CD4-positive, CD25-positive, alpha-beta regulatory T cell (primary cell): ENCODE results near the gene SPTY2D1. TPM values are rescaled to one million over a fixed set of nuclear protein-coding genes. Genes with fewer than 3 reads are reported as not detected.

Experiments used
- ATAC-seq, 2 donors: fragments of 150-1000 bp; cut with Tn5 transposase; one replicate each; pipeline ENCODE4 v1.10.0; 2021; ENCODE audit warnings: low read depth in 2 of 2, moderate number of reproducible peaks in 2 of 2, moderate library complexity in 1 of 2
- DNase-seq, 3 donors: peaks; one replicate each; pipeline versions ENCODE4 v3.0.0 to v3.0.0-alpha.2; 2012 to 2022; ENCODE audit warnings: mixed read lengths in 1 of 3
- H3K27ac ChIP-seq: one replicate; pipeline ENCODE4 v1.7.0; 2013; ENCODE audit warnings: mild to moderate bottlenecking, low read length; ENCODE audit not compliant: insufficient read depth, poor library complexity, severe bottlenecking
- H3K27me3 ChIP-seq: one replicate; pipeline ENCODE4 v1.7.0; 2013; ENCODE audit warnings: low read length; ENCODE audit not compliant: control insufficient read depth, insufficient read depth
- H3K36me3 ChIP-seq: one replicate; pipeline ENCODE4 v1.7.0; 2013; ENCODE audit warnings: mild to moderate bottlenecking, low read length, moderate library complexity; ENCODE audit not compliant: control insufficient read depth, insufficient read depth
- H3K4me1 ChIP-seq: 2 replicates; pipeline ENCODE4 v1.7.0; 2013; ENCODE audit warnings: mild to moderate bottlenecking, low read length; ENCODE audit not compliant: insufficient read depth, control insufficient read depth, poor library complexity, severe bottlenecking
- H3K4me3 ChIP-seq: one replicate; pipeline ENCODE4 v1.7.0; 2013; ENCODE audit warnings: low read depth, mild to moderate bottlenecking, low read length, moderate library complexity
- H3K9me3 ChIP-seq, 2 experiments: 1 replicate in 1 of 2; 2 replicates in 1 of 2; pipeline ENCODE4 v1.7.0; 2013; ENCODE audit warnings: low read length in 2 of 2, mild to moderate bottlenecking in 1 of 2, moderate library complexity in 1 of 2; ENCODE audit not compliant: control insufficient read depth in 2 of 2
- H3K27ac Mint-ChIP-seq, 3 donors: one replicate each; pipeline ENCODE4 v1.8.0; 2020 to 2022; ENCODE audit warnings: mild to moderate bottlenecking in 3 of 3, mixed read lengths in 3 of 3, moderate library complexity in 2 of 3
- H3K27me3 Mint-ChIP-seq: one replicate; pipeline ENCODE4 v1.8.0; 2022; ENCODE audit warnings: mild to moderate bottlenecking, mixed read lengths
- H3K36me3 Mint-ChIP-seq: one replicate; pipeline ENCODE4 v1.8.0; 2020; ENCODE audit warnings: mixed read lengths
- H3K4me1 Mint-ChIP-seq, 4 donors: one replicate each; pipeline ENCODE4 v1.8.0; 2020 to 2022; ENCODE audit warnings: mixed read lengths in 4 of 4, mild to moderate bottlenecking in 1 of 4
- H3K4me3 Mint-ChIP-seq, 4 donors: one replicate each; pipeline ENCODE4 v1.8.0; 2020 to 2022; ENCODE audit warnings: mild to moderate bottlenecking in 4 of 4, mixed read lengths in 4 of 4, moderate library complexity in 3 of 4
- H3K9me3 Mint-ChIP-seq, 7 donors: one replicate each; pipeline ENCODE4 v1.8.0; 2020 to 2022; ENCODE audit warnings: mixed read lengths in 7 of 7, mild to moderate bottlenecking in 3 of 7, moderate library complexity in 2 of 7
- polyA plus RNA-seq, 4 donors: library from polyadenylated mRNA; unstranded; fragments of 300-500 nt; fragmentation: Illumina TruSeq; gene quantifications; one replicate each; pipeline ENCODE4 v1.2.3, GENCODE V29; 2021
- total RNA-seq: library from RNA; stranded (reverse); gene quantifications from one replicate; pipeline ENCODE4 v1.2.3, GENCODE V29; 2022

The SPTY2D1 gene
- total and polyA plus RNA-seq, 5 donors from 2014 or later, result 11.2 to 62.0 (median 13.0) TPM

DNA sequence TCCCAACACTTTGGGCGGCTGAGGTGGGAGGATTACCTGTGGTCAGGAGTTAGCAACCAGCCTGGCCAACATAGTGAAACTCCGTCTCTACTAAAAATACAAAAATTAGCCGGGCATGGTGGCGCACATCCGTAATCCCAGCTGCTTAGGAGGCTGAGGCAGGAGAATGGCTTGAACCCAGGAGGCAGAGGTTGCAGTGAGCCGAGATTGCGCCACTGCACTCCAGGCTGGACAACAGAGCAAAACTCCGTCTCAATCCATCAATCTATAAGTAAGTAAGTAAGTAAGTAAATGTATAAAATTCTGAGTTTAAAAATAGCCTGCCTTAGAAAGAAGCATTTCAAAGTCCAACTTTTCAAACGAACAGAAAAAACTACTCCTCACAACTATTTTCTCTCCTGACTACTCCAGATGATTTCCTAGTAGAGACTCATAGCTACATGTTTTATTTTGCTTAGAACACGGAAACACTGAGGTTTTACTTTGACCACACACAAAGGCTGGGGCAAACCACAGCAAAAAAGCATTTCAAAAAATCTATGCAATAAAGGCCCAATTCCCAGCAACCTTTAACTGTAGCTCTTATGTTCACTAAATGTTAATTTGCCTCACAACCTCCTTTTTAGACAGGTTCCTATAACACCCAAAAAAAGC lies 16.3 kb downstream of the SPTY2D1 start:
- Mint-ChIP-seq H3K27ac (peak overlapping the region; percentile 33 to 78 (median 68)), H3K9me3 (no peaks in the 10 kb centered on the region), H3K4me3 (peak overlapping the region; percentile 72 to 87 (median 78)), H3K36me3 (peaks cover 20% of the 10 kb centered on the region), H3K27me3 (peaks cover 4% of the 10 kb centered on the region), H3K4me1 (peaks cover 33 to 79% (median 53%) of the 10 kb centered on the region in 4 donors)
- Histone ChIP-seq H3K4me1 (peaks cover 48% of the 10 kb centered on the region), H3K9me3 (no peaks in the 10 kb centered on the region), H3K36me3 (peaks cover 27% of the 10 kb centered on the region), H3K4me3 (peak overlapping the region; percentile 72), H3K27ac (peak overlapping the region; percentile 65), H3K27me3 (no peaks in the 10 kb centered on the region)
- DNase-seq (peak; percentile 6 to 82 (median 49)), ATAC-seq (peak; percentile 62 to 63)

DNA sequence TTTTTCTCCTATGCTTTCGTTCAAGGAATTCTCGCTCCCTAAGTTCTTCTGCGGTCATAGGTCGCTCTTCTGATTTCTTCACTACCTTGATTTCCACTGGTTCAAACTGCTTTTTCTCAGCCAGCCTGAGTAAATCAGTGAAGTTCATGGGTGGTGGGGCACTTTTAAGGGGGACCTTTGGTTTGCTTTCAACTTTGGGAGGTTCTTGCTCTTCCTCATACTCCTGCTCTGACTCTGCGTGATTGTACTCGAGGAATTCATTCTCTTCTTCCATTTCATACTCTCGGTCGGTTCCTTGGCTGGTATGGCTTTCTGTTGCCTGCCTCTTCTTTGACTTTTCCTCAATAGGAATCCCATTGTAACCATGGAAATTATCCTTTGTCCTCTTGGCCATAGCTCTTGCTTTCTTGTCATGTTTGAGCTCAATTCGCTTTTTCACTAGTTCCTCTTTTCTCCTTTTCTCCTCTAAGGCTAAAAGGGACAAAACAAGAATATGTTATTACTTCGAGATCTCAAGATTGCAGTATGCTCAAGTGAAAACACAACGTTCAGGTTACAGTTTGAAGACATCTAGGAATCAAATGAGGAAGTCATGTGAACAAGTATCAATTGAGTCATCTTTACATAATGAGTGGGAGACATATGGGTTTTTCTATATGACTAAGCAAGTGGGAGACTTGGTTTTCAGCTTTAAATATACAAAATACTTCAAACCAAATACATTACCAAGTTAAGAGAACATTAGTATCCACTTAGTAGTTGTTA lies 18.3 kb downstream of the SPTY2D1 start:
- peaks cover 4% of the 10 kb centered on the region for H3K27me3 Mint-ChIP-seq
- peaks cover 32 to 60% (median 42%) of the 10 kb centered on the region in 4 donors for H3K4me1 Mint-ChIP-seq
- peaks cover 48% of the 10 kb centered on the region for H3K4me1 ChIP-seq
- peak overlapping the region; percentile 61 to 84 (median 81) for H3K27ac Mint-ChIP-seq
- no peaks in the 10 kb centered on the region for H3K27me3 ChIP-seq
- peak overlapping the region; percentile 2 to 76 (median 14) for H3K4me3 Mint-ChIP-seq
- peak in 2 of 3 donors; percentile 13 to 74 for DNase-seq
- no peaks in the 10 kb centered on the region for H3K9me3 ChIP-seq
- peaks cover 43% of the 10 kb centered on the region for H3K36me3 ChIP-seq
- peak overlapping the region; percentile 67 for H3K27ac ChIP-seq
- ATAC-seq, result peak; percentile 75 to 76
- peaks cover 27% of the 10 kb centered on the region for H3K36me3 Mint-ChIP-seq
- H3K4me3 ChIP-seq, result peak overlapping the region; percentile 22
- H3K9me3 Mint-ChIP-seq, result no peaks in the 10 kb centered on the region

DNA sequence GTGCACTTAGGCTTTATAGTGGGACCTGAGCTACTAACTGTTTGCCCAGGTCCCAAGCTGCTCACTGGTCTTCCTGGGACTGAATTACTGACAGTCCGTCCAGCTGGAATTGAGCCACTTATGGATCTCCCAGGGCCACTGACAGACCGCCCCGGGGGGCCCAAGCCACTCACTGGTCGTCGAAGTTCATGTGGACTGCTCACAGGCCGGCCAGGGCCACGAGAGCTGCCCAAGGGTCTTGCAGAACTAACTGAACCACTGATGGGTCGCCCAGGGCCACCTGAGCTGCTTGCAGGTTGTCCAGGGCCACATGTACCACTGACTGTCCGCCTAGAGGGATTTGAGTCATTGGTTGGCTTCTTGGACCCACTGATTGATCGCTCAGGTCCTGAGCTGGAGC lies 19.5 kb downstream of the SPTY2D1 start:
- no peak overlapping the region for H3K4me3 Mint-ChIP-seq
- no peaks in the 10 kb centered on the region for H3K9me3 Mint-ChIP-seq
- peaks cover 53% of the 10 kb centered on the region for H3K36me3 ChIP-seq
- ATAC-seq (no peak), DNase-seq (no peak)
- H3K4me1 ChIP-seq, result peaks cover 42% of the 10 kb centered on the region
- H3K27me3 Mint-ChIP-seq, result peaks cover 4% of the 10 kb centered on the region
- no peaks in the 10 kb centered on the region for H3K27me3 ChIP-seq
- H3K27ac Mint-ChIP-seq, result no peak overlapping the region
- peaks cover 35% of the 10 kb centered on the region for H3K36me3 Mint-ChIP-seq
- no peak overlapping the region for H3K4me3 ChIP-seq
- no peaks in the 10 kb centered on the region for H3K9me3 ChIP-seq
- H3K4me1 Mint-ChIP-seq, result peaks cover 28 to 52% (median 39%) of the 10 kb centered on the region in 4 donors
- H3K27ac ChIP-seq, result no peak overlapping the region

DNA sequence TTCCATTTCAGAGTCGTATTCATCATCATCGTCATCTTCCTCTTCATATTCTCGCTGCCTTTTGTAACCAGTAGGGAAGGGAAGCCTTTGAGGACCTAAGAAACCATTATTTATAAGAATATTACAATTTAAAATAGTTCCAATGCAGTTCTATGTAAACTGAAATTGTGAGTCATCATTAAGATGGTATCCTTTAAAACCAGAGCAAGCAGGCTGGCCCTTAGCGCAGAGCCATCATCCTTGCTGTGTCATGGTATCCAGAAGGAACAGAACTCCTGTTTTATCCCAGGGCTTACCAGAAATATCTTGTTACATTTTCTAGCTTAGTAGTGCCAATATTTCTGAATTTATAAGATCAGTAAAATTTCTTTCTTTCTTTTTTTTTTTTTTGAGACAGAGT lies 21.7 kb downstream of the SPTY2D1 start:
- H3K36me3 ChIP-seq, result peaks cover 70% of the 10 kb centered on the region
- H3K9me3 Mint-ChIP-seq, result no peaks in the 10 kb centered on the region
- H3K4me1 Mint-ChIP-seq, result peaks cover 12 to 29% (median 22%) of the 10 kb centered on the region in 4 donors
- H3K27me3 ChIP-seq, result no peaks in the 10 kb centered on the region
- peaks cover 42% of the 10 kb centered on the region for H3K36me3 Mint-ChIP-seq
- no peak overlapping the region for H3K27ac ChIP-seq
- H3K27ac Mint-ChIP-seq, result no peak overlapping the region
- ATAC-seq (no peak), DNase-seq (no peak)
- H3K4me3 Mint-ChIP-seq, result no peak overlapping the region
- no peaks in the 10 kb centered on the region for H3K9me3 ChIP-seq
- no peak overlapping the region for H3K4me3 ChIP-seq
- H3K4me1 ChIP-seq, result peaks cover 19% of the 10 kb centered on the region
- H3K27me3 Mint-ChIP-seq, result peaks cover 4% of the 10 kb centered on the region

DNA sequence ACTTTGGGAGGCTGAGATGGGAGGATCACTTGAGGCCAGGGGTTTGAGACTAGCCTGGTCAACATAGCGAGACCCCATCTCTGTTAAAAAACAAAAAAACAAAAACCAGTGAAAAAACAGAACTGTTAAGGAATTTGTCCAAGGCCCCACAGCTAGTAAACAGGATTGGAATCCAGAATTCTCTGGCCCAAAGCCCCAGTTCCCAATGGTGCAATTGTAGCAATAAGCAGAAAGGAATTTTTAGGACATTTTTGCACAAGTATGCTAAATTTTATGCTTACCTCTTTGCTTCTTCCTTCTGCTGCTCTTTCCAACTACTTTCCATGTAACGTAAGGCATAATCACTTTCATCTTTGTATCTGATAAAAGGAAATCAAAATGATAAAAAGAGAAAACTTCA lies 22.9 kb downstream of the SPTY2D1 start:
- Mint-ChIP-seq H3K27ac (no peak overlapping the region), H3K4me3 (no peak overlapping the region), H3K36me3 (peaks cover 46% of the 10 kb centered on the region), H3K4me1 (peaks cover 8 to 18% (median 12%) of the 10 kb centered on the region in 4 donors), H3K9me3 (no peaks in the 10 kb centered on the region), H3K27me3 (peaks cover 4% of the 10 kb centered on the region)
- Histone ChIP-seq H3K4me3 (no peak overlapping the region), H3K9me3 (no peaks in the 10 kb centered on the region), H3K27me3 (no peaks in the 10 kb centered on the region), H3K36me3 (peaks cover 70% of the 10 kb centered on the region), H3K27ac (no peak overlapping the region), H3K4me1 (peaks cover 7% of the 10 kb centered on the region)
- DNase-seq (no peak), ATAC-seq (no peak)

- H3K27ac ChIP-seq, result no peak overlapping the region
- peaks cover 48% of the 10 kb centered on the region for H3K36me3 ChIP-seq
- no peaks in the 10 kb centered on the region for H3K9me3 ChIP-seq
- no peaks in the 10 kb centered on the region for H3K27me3 Mint-ChIP-seq
- H3K36me3 Mint-ChIP-seq, result peaks cover 38% of the 10 kb centered on the region
- no peaks in the 10 kb centered on the region for H3K27me3 ChIP-seq
- H3K4me1 Mint-ChIP-seq, result peaks cover 0 to 5% (median 3%) of the 10 kb centered on the region in 4 donors
- no peaks in the 10 kb centered on the region for H3K9me3 Mint-ChIP-seq
- no peaks in the 10 kb centered on the region for H3K4me1 ChIP-seq
- no peak overlapping the region for H3K4me3 Mint-ChIP-seq
- DNase-seq, result no peak
- no peak for ATAC-seq
- H3K4me3 ChIP-seq, result no peak overlapping the region
- no peak overlapping the region for H3K27ac Mint-ChIP-seq
Observed at GRCh38 chr11:18608376-18608775, 25.8 kb downstream of the SPTY2D1 start.

DNA sequence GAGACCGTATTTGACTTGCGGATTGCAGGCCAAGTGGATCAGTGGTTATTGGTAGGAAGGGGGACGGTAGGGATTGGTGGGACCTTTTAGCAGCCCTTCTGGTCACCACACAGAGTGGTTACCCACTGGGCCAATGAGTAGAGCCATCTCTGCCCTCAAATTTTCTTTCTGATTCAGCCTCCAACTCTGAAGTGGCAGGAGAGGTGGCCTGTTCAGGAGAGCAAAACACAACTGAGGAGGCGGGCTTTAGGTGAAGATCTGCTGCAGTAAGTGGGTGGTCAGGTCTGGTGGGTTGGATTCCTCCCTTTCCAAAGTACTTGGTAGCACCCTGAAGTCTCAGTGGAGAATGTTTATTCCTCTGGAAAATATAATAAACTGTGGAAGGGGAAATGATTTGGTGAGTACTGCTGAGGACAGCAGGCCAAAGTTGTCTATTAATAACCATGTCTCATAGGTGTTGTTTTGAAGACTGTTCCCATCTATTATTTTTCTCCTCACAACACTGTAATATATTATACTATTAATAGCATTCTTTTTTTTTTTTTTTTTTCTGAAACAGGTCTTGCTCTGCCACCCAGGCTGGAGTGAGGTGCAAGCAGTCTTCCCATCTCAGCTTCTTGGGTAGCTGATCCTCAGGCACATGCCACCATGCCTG lies 33.1 kb downstream of the SPTY2D1 start:
- Histone ChIP-seq H3K9me3 (no peaks in the 10 kb centered on the region), H3K27ac (no peak overlapping the region), H3K27me3 (no peaks in the 10 kb centered on the region), H3K4me1 (no peaks in the 10 kb centered on the region), H3K36me3 (peaks cover 2% of the 10 kb centered on the region), H3K4me3 (no peak overlapping the region)
- H3K4me3 Mint-ChIP-seq, result no peak overlapping the region
- no peak overlapping the region for H3K27ac Mint-ChIP-seq
- ATAC-seq, result no peak
- H3K4me1 Mint-ChIP-seq, result no peaks in the 10 kb centered on the region
- H3K27me3 Mint-ChIP-seq, result no peaks in the 10 kb centered on the region
- H3K36me3 Mint-ChIP-seq, result peaks cover 6% of the 10 kb centered on the region
- no peaks in the 10 kb centered on the region for H3K9me3 Mint-ChIP-seq
- DNase-seq, result no peak
